Activated CD4-positive, alpha-beta T cell treated with anti-CD3 and anti-CD28 coated beads, Interleukin-2, amount 10 ng/mL, durations not matched to agents 7 days and 5 days (primary cell): ENCODE results near the gene BRAF. TPM values are rescaled to one million over a fixed set of nuclear protein-coding genes. Genes with fewer than 3 reads are reported as not detected.
"Not testable (repeated sequence)": the region's sequence is repeated elsewhere in the genome, so short reads cannot be mapped to it uniquely, and the experiment has no call there.

ENCODE experiments used
- CTCF ChIA-PET: fragments of 350-600 bp; sonication (Branson Sonifier 250); formaldehyde crosslinking; loops from one replicate; lab custom pipeline; 2021; ENCODE audit warnings: antibody characterized with exemption; lab: Charles Lee
- POLR2A ChIA-PET: fragments of 350-600 bp; sonication (Branson Sonifier 250); formaldehyde crosslinking; loops from one replicate; lab custom pipeline; 2021; ENCODE audit warnings: antibody characterized with exemption; lab: Charles Lee
- DNase-seq: peaks from one replicate; pipeline ENCODE4 v3.0.0-alpha.2; 2020
- H3K27ac Mint-ChIP-seq: one replicate; pipeline ENCODE4 v1.8.0; 2021; ENCODE audit warnings: mild to moderate bottlenecking, moderate library complexity, mixed read lengths
- H3K27me3 Mint-ChIP-seq: one replicate; pipeline ENCODE4 v1.8.0; 2021; ENCODE audit warnings: mixed read lengths
- H3K36me3 Mint-ChIP-seq: one replicate; pipeline ENCODE4 v1.8.0; 2021; ENCODE audit warnings: low read depth, mixed read lengths
- H3K4me1 Mint-ChIP-seq: one replicate; pipeline ENCODE4 v1.8.0; 2021; ENCODE audit warnings: mixed read lengths
- H3K4me3 Mint-ChIP-seq: one replicate; pipeline ENCODE4 v1.8.0; 2021; ENCODE audit warnings: mild to moderate bottlenecking, moderate library complexity, mixed read lengths
- H3K9me3 Mint-ChIP-seq: one replicate; pipeline ENCODE4 v1.8.0; 2021; ENCODE audit warnings: mixed read lengths
- total RNA-seq, 2 experiments: library from RNA; stranded (reverse); gene quantifications; one replicate each; pipeline ENCODE4 v1.2.3, GENCODE V29; 2021

Gene BRAF
- total RNA-seq, 2 experiments from 2014 or later: 25.6 to 34.1 TPM

DNA sequence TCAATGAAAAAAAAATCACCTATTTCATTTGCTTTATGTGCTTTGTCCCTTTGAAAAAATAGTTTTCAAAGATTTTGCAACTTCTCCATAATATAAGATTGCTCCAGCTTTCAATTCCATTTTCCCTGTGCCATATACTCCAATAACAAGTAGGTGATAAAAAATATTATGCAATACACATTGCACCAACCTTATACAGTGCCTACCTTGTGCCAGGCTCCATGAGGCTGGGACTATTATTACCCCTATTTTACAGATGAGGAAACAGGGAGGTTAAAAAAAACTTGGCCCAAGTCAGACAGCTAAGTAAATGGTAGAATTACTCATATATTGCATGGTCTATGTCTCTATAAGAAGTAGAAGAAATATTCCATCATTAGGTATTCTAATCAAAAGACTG lies 57.8 kb downstream of the BRAF start:
- CTCF ChIA-PET: no interaction called here
- H3K9me3 Mint-ChIP-seq: peaks cover 15% of the 10 kb centered on the region
- no peak overlapping the region for H3K27ac Mint-ChIP-seq

DNA sequence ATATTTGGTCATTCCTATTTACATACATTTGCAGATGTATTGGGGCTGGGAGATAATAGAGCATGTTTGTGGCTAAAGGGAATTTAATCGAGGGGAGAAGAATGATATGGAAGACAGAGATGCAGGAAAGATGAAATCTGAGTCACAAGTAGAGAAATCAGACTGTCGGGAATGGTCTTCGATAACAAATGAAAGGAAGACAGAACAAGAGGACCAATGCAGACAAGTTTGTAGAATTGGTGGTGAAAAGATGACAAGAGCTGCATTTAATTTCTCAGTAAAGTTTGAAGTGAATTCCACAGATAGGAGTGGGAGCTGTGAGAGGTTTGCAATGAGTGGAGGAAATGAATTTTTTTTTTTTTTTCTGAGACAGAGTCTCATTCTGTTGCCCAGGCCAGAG lies 60.0 kb downstream of the BRAF start:
- H3K9me3 Mint-ChIP-seq: peaks cover 15% of the 10 kb centered on the region
- ChIA-PET POLR2A (no interaction called here), CTCF (interaction anchor here (0.6 kb wide), 1 partner anchor 358 kb away, joined by 3 read pairs; no protein-coding TSS in a partner anchor)
- peaks cover 22% of the 10 kb centered on the region for H3K36me3 Mint-ChIP-seq
- peaks cover 13% of the 10 kb centered on the region for H3K4me1 Mint-ChIP-seq
- H3K4me3 Mint-ChIP-seq: no peak overlapping the region
- DNase-seq: no peak
- no peak overlapping the region for H3K27ac Mint-ChIP-seq
- no peaks in the 10 kb centered on the region for H3K27me3 Mint-ChIP-seq

More for the DNA sequence above, 57.8 kb downstream of the BRAF start:
- Mint-ChIP-seq H3K36me3 (peaks cover 22% of the 10 kb centered on the region), H3K27me3 (no peaks in the 10 kb centered on the region), H3K4me3 (no peak overlapping the region), H3K4me1 (peaks cover 23% of the 10 kb centered on the region)
- POLR2A ChIA-PET: no interaction called here
- no peak for DNase-seq

DNA sequence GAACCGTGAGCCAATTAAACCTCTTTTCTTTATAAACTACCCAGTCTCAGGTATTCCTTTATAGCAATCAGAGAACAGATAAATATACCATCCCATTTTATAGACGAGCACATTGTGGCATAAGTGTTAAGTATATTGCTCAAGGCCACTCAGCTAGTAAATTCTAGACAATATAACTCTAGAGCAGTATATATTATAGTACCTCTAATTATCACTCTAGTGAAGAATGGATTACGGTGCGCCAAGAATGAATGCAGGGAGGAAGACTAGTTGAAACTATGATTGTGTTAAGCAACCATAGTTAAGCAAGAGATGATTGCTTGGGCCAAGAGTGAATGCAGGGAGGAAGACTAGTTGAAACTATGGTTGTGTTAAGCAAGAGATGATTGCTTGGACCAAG lies 60.9 kb downstream of the BRAF start:
- Mint-ChIP-seq H3K4me3 (no peak overlapping the region), H3K27ac (no peak overlapping the region), H3K4me1 (peaks cover 10% of the 10 kb centered on the region), H3K36me3 (peaks cover 20% of the 10 kb centered on the region), H3K27me3 (no peaks in the 10 kb centered on the region), H3K9me3 (peaks cover 15% of the 10 kb centered on the region)
- ChIA-PET CTCF (no interaction called here), POLR2A (interaction anchor here (0.6 kb wide), 1 partner anchor 8 kb away, joined by 5 read pairs; no protein-coding TSS in a partner anchor)
- DNase-seq: no peak

DNA sequence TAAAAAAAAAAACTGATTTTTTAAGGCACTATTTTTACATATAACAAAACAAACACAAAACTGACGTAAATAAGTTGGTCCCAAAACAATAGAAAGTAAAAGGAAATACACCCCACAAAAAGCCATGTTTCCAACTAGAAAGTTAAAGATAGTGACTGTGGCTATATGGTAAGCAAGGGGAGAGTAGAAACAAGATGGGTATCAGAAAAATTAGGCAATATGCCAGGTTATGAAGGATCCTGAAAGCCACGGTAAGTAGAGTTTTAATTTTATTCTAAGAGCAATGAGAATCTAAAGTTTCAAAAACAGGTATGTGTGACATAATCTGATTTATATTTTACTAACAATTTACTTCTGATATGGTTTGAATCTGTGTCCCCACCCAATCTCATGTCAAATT lies 61.5 kb downstream of the BRAF start:
- Mint-ChIP-seq H3K27ac (no peak overlapping the region), H3K4me3 (no peak overlapping the region), H3K4me1 (peaks cover 7% of the 10 kb centered on the region), H3K9me3 (peaks cover 15% of the 10 kb centered on the region), H3K27me3 (no peaks in the 10 kb centered on the region), H3K36me3 (peaks cover 17% of the 10 kb centered on the region)
- POLR2A ChIA-PET: no interaction called here
- CTCF ChIA-PET: no interaction called here
- no peak for DNase-seq

DNA sequence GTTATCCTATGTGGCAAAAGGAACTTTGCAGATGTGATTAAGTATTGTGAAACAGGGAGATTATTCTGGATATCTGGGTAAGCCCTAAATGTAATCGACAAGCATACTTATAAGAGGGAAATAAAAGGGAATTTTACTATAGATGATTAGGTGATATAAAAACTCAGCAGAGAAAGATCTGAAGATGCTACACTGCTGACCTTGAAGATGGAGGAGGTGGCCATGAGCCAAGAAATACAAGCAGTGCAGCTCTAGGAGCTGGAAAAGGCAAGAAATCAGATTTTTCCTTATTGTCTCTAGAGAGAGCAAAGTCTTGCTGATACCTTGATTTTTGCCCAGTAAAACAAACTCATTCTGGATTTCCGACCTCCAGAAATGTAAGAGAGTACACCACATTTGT lies 67.7 kb downstream of the BRAF start:
- DNase-seq: no peak
- peaks cover 3% of the 10 kb centered on the region for H3K36me3 Mint-ChIP-seq
- ChIA-PET POLR2A (no interaction called here), CTCF (interaction anchor here (1.0 kb wide), 1 partner anchor 46 kb away, joined by 3 read pairs; no protein-coding TSS in a partner anchor)
- no peaks in the 10 kb centered on the region for H3K27me3 Mint-ChIP-seq
- no peak overlapping the region for H3K4me3 Mint-ChIP-seq
- no peaks in the 10 kb centered on the region for H3K9me3 Mint-ChIP-seq
- no peaks in the 10 kb centered on the region for H3K4me1 Mint-ChIP-seq
- no peak overlapping the region for H3K27ac Mint-ChIP-seq

DNA sequence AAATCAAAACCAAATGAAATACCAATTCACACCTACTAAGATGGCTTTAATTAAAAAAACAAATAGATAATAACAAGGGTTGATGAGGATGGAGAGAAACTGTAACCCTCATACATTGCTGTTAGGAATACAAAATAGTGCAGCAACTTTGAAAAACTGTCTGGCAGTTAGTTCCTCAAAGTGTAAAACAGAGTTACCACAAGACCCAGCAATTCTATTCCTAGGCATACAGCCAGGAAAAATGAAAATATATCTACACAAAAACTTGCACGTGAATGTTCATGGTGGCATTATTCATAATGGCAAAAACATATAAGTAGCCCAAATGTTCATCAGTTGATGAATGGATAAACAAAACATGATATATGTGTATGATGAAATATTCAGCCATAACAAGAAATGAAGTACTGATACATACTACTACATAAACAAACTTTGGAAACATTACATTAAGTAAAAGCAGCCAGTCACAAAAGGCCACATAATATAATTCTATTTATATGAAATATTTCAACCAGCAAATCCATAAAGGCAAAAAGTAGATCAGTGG lies 83.5 kb downstream of the BRAF start:
- Mint-ChIP-seq H3K9me3 (peaks cover 3% of the 10 kb centered on the region), H3K27ac (no peak overlapping the region), H3K4me1 (no peaks in the 10 kb centered on the region), H3K4me3 (no peak overlapping the region), H3K27me3 (no peaks in the 10 kb centered on the region), H3K36me3 (peaks cover 20% of the 10 kb centered on the region)
- CTCF ChIA-PET: interaction anchor here (1.3 kb wide), 1 partner anchor 30 kb away, joined by 3 read pairs; no protein-coding TSS in a partner anchor
- no peak for DNase-seq
- POLR2A ChIA-PET: no interaction called here

DNA sequence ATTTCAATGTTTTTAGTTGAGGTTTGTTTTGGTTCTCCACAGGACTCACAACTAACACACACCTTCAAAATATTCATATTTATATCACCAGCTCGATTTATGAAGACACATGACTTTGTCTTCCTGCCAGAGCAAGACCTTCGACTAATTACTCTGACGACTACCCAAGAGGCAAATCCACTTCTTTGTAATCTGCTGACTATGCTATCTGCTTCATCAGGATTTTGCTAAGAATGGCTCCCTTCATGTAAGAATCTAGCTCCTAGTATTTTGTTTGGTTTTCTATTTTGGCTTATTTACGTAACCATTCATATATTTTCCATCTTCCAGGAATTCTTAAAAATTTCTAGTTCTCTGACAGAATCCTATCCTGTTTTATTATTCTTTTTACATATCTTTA lies 93.0 kb downstream of the BRAF start:
- H3K27ac Mint-ChIP-seq: no peak overlapping the region
- H3K9me3 Mint-ChIP-seq: no peaks in the 10 kb centered on the region
- H3K36me3 Mint-ChIP-seq: peaks cover 9% of the 10 kb centered on the region
- no peak overlapping the region for H3K4me3 Mint-ChIP-seq
- H3K27me3 Mint-ChIP-seq: no peaks in the 10 kb centered on the region
- ChIA-PET POLR2A (no interaction called here), CTCF (no interaction called here)
- peaks cover 2% of the 10 kb centered on the region for H3K4me1 Mint-ChIP-seq
- no peak for DNase-seq

DNA sequence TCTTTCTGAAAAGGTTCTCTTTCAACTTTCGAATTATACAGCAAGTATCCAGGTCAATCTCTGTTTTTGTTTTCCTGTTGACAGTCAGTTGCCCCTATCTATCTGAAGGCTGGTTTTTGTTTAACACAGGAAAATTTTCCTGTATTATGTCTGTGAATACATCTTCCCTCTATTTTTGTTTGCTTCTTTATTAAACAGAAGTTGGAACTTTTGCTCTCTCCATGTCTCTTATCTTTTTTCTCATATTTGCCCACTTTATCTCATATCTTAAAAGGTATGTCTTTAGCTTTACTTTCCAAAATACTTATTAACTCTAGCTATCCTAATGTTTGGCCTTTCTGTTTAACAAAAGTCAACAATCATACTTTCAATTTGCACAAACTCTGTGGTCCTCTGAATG lies 95.0 kb downstream of the BRAF start:
- CTCF ChIA-PET: no interaction called here

DNA sequence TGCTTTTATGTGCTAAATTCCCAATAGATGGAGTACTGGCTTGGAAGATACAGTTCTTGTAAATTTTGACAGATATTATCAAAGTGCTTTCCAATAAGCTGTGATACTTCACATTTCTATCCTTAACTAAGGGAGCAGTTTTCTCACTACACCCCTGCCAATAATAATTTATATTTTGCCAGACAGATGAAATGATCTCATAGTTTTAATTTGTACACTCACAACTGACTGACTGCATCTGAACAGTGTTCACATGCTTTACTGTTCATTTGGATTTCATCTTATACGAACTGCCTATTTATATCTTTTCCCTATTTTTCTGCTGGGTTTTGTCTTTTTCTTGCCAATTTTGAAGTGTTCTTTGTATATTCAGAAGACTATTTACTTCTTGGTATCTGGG lies 96.0 kb downstream of the BRAF start:
- Mint-ChIP-seq H3K9me3 (no peaks in the 10 kb centered on the region), H3K4me3 (no peak overlapping the region), H3K36me3 (peaks cover 6% of the 10 kb centered on the region), H3K27me3 (no peaks in the 10 kb centered on the region), H3K27ac (no peak overlapping the region), H3K4me1 (no peaks in the 10 kb centered on the region)
- POLR2A ChIA-PET: no interaction called here
- no peak for DNase-seq
- CTCF ChIA-PET: interaction anchor here (0.7 kb wide), 1 partner anchor 180 kb away, joined by 3 read pairs; no protein-coding TSS in a partner anchor

More for the DNA sequence above, 95.0 kb downstream of the BRAF start:
- Mint-ChIP-seq H3K36me3 (peaks cover 9% of the 10 kb centered on the region), H3K27me3 (no peaks in the 10 kb centered on the region), H3K27ac (no peak overlapping the region), H3K9me3 (no peaks in the 10 kb centered on the region), H3K4me1 (peaks cover 2% of the 10 kb centered on the region), H3K4me3 (no peak overlapping the region)
- DNase-seq: no peak
- POLR2A ChIA-PET: no interaction called here

DNA sequence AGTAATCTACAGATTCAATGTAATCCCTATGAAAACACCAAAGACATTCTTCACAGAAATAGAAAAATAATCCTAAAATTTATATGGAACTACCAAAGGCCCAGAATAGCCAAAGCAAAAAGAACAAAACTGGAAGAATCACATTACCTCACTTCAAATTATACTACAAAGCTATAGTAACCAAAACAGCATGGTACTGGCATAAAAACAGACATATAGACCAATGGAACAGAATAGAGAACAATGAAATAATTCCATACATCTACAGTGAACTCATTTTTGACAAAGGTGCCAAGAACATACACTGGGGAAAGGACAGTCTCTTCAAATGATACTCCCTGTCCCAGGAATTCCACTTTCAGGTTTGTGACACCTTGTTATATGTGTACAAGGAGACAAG lies 107.3 kb downstream of the BRAF start:
- H3K27me3 Mint-ChIP-seq, H3K27ac Mint-ChIP-seq, POLR2A ChIA-PET, H3K4me1 Mint-ChIP-seq, H3K9me3 Mint-ChIP-seq, DNase-seq, H3K4me3 Mint-ChIP-seq: not testable (repeated sequence)
- peaks cover 10% of the 10 kb centered on the region for H3K36me3 Mint-ChIP-seq
- CTCF ChIA-PET: interaction anchor here (0.7 kb wide), 1 partner anchor 31 kb away, joined by 3 read pairs; no protein-coding TSS in a partner anchor

DNA sequence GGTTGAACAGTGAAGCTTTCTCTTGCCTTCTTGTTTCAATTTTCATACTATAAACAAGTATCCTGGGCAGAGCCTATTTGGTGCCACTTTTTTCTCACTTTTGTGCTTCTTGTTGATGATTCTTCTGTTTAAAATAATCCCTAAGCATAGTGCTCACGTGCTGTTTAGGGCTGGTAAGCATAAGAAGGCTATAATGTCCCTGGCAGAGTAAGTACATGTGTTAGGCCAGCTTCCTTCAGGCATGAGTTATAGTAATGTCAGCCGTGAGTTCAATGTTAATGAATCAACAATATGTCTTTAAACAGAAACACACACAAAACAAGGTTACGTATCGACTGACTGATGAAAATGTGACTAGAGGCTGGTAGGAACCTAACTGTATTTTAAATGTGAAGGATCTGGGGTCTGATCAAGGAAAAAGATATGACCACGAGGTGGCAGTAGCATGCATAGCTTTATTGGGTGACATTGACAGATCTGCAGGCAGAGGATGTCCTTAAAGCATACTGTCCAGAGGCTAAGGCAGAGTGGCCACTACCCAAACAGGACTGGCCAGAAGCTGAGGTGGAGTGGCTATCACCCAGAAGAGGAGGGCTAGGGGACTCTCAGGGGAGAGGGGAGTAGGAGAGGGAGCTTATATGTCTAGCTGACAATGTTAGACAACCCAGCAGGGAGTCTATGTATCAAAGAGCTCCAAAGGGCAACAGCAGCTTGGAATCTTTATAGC lies 113.7 kb downstream of the BRAF start:
- Mint-ChIP-seq H3K27me3 (no peaks in the 10 kb centered on the region), H3K27ac (no peak overlapping the region), H3K4me1 (no peaks in the 10 kb centered on the region), H3K4me3 (no peak overlapping the region), H3K36me3 (no peaks in the 10 kb centered on the region), H3K9me3 (no peaks in the 10 kb centered on the region)
- CTCF ChIA-PET: interaction anchor here (0.8 to 2.1 kb wide), 7 partner anchors 12 to 333 kb away, joined by 3 to 11 read pairs (median 4); partner anchors contain the start of gene MRPS33
- peak; percentile 78 for DNase-seq
- POLR2A ChIA-PET: no interaction called here

DNA sequence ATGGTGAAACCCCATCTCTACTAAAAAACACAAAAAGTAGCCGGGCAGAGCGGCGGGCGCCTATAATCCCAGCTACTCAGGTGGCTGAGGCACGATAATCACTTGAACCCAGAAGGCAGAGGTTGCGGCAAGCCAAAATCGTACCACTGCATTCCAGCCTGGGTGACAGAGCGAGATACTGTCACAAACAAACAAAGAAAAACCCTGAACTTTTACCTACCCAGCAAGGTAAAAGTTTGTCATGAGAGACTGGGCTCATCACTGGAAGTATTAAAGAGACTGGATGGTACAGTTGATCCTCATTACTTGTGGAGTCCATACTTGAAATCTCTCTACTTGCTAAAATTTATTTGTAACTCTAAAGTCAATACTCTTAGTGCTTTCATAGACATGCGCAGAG lies 114.3 kb downstream of the BRAF start:
- Mint-ChIP-seq H3K4me3 (no peak overlapping the region), H3K36me3 (no peaks in the 10 kb centered on the region), H3K9me3 (no peaks in the 10 kb centered on the region), H3K27ac (no peak overlapping the region), H3K4me1 (no peaks in the 10 kb centered on the region), H3K27me3 (no peaks in the 10 kb centered on the region)
- ChIA-PET CTCF (interaction anchor here (1.0 to 2.0 kb wide), 3 partner anchors 32 to 204 kb away, joined by 3 to 11 read pairs (median 5); partner anchors contain the start of gene MRPS33), POLR2A (no interaction called here)
- DNase-seq: no peak

DNA sequence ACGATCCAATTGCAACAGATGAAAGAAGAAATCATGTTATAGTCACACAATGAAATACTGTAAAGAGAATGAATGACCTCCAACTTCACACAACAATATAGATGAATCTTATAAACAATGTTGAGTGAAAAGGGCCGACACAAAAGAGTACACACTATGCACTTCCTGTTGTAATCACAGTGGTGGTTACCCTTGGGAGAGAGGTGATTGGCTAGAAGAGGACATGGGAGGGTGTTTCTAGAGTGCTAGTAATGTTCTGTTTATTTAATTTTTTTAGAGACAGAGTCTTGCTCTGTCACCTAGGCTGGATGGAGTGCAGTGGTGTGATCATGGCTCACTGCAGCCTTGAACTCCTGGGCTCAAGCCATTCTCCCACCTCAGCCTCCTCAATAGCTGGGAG lies 145.8 kb downstream of the BRAF start:
- no peak for DNase-seq
- POLR2A ChIA-PET: no interaction called here
- Mint-ChIP-seq H3K9me3 (no peaks in the 10 kb centered on the region), H3K4me1 (peaks cover 4% of the 10 kb centered on the region), H3K27ac (no peak overlapping the region), H3K4me3 (no peak overlapping the region), H3K27me3 (no peaks in the 10 kb centered on the region), H3K36me3 (peaks cover 13% of the 10 kb centered on the region)
- CTCF ChIA-PET: no interaction called here
